Measurements from ENCODE around the gene SLC9A3.

Gene SLC9A3

GRCh38 chr5:462051-462481 lies 62.2 kb downstream of the SLC9A3 start:
- DNase-seq (ENCODE audit: low read depth in 2 of 2), result no peak

DNA sequence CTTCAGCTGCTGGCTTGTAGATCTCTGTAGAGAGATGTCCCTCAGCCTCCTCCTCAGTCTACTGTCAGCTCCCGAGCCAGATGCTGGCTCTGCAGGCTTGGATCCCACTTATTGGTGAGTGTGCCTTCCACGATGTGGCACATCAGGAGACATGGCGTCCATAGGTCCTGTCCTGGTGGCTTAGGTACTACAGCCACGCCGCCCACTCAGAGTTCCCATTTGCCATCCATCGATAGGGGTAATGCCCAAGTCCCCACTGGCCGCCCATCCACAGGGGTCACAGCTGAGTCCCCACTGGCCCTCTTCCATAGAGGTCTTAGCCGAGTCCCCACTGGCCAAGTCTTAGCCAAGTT lies 64.0 kb downstream of the SLC9A3 start:
- no peak for DNase-seq (ENCODE audit: low read depth in 2 of 2)

GRCh38 chr5:459562-460272 lies 64.5 kb downstream of the SLC9A3 start:
- no peak for DNase-seq (ENCODE audit: low read depth in 2 of 2)

- peak; percentile 46 to 72 for DNase-seq (ENCODE audit: low read depth in 2 of 2)
These were observed 65.5 kb downstream of the SLC9A3 start for GRCh38 chr5:458547-459353.

GRCh38 chr5:457195-457961 lies 66.9 kb downstream of the SLC9A3 start:
- no peak for DNase-seq (ENCODE audit: low read depth in 2 of 2)

DNA sequence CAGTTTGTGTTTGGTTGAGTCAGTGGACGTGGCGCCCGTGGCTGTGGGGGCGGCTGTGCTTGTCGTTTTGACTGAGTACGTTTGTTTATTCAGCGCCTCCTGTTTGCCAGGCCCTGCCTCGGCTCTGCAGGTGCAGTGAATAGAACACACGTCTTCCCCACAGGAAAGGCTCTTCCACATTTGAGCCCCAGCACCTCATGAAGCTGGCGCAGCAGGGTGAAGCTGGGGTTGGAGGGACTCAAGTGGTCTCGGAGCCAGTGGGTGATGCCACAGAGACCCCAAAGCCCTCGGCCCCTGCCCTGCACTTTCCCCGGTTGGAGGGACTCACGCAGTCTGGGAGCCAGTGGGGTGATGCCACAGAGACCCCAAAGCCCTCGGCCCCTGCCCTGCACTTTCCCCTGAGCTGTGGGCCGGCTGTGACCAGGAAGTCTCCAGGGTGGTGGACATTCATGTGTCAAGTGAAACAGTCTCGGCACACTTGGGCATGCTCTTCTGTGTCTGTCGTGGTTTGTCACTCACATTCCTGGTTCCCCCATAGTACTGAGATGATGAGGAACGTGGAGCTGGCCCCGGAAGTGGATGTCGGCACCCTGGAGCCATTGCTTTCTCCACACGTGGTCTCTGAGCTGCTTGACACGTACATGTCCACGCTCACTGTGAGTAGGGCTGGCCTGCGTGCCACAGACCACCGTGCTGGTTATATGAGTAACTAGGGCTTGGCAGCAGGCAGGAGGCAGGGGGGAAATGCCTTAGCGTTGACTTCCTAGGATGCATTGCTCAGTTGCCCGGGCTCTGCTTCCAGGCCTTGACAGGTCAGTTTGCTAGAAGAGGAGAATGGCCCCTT lies 67.7 kb downstream of the SLC9A3 start:
- DNase-seq (ENCODE audit: low read depth in 2 of 2), result no peak

GRCh38 chr5:455806-456205 lies 68.4 kb downstream of the SLC9A3 start:
- DNase-seq (ENCODE audit: low read depth in 2 of 2), result no peak

- no peak for DNase-seq (ENCODE audit: low read depth in 2 of 2)
These were observed 69.3 kb downstream of the SLC9A3 start for GRCh38 chr5:454936-455335.

GRCh38 chr5:453725-454481 lies 70.3 kb downstream of the SLC9A3 start:
- no peak for DNase-seq (ENCODE audit: low read depth in 2 of 2)

- DNase-seq (ENCODE audit: low read depth in 2 of 2), result no peak
These were observed 71.1 kb downstream of the SLC9A3 start for GRCh38 chr5:452978-453710.

GRCh38 chr5:451587-452458 lies 72.4 kb downstream of the SLC9A3 start:
- no peak for DNase-seq (ENCODE audit: low read depth in 2 of 2)

GRCh38 chr5:449151-449550 lies 75.1 kb downstream of the SLC9A3 start:
- no peak for DNase-seq (ENCODE audit: low read depth in 2 of 2)

DNA sequence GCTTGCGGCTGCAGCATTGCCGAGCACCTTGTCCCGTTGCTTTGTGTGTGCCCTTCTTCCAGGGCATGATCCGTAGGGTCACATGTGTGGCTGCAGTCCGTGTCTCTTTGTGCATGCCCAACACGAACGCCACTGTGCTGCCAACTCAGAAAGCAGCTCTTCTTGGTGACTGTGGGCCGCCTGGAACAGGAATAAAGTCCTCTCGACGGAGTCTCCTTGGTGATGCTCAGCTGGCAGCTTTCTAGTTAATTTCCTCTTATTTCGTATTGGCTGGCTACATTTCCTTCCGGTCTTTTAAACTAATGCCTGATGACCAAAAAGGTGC lies 75.5 kb downstream of the SLC9A3 start:
- DNase-seq (ENCODE audit: low read depth in 2 of 2), result no peak

DNA sequence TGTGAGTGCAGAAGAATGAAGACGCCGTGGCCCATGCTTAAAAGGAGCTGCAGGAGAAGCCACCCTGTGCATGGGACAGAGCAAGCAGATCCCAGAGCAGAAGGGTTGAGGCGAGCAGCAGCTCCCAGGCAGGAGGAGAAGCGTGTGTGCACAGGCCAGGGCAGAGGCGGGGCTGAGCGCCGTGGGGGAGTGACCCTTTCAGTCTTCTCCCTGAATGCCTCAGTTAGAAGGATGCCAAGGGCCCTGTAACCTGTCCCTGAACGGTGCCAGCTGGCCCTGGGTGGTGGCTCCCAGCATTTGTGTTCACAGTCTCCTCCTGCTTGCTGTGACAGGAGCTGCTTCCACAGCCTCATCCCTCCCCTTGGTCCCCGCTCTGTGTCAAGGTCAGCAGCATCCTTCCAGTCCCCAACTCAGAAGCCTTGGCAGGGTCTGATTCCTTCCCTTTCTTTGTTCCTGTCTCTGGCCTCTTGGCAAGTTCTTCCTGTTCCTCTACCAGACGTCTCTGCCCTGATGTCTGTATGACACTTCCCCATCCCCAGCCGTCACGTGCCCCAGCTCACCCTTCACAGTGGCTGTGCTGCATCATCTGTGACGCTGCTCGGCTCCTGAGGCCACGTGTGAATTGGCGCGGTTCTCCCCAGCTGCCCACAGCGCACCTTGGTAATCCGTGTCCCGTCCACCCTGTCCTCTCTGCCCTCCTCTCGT lies 76.0 kb downstream of the SLC9A3 start:
- no peak for DNase-seq (ENCODE audit: low read depth in 2 of 2)

GRCh38 chr5:447501-447900 lies 76.7 kb downstream of the SLC9A3 start:
- DNase-seq (ENCODE audit: low read depth in 2 of 2), result no peak

GRCh38 chr5:446883-447263 lies 77.4 kb downstream of the SLC9A3 start:
- DNase-seq (ENCODE audit: low read depth in 2 of 2), result no peak

DNA sequence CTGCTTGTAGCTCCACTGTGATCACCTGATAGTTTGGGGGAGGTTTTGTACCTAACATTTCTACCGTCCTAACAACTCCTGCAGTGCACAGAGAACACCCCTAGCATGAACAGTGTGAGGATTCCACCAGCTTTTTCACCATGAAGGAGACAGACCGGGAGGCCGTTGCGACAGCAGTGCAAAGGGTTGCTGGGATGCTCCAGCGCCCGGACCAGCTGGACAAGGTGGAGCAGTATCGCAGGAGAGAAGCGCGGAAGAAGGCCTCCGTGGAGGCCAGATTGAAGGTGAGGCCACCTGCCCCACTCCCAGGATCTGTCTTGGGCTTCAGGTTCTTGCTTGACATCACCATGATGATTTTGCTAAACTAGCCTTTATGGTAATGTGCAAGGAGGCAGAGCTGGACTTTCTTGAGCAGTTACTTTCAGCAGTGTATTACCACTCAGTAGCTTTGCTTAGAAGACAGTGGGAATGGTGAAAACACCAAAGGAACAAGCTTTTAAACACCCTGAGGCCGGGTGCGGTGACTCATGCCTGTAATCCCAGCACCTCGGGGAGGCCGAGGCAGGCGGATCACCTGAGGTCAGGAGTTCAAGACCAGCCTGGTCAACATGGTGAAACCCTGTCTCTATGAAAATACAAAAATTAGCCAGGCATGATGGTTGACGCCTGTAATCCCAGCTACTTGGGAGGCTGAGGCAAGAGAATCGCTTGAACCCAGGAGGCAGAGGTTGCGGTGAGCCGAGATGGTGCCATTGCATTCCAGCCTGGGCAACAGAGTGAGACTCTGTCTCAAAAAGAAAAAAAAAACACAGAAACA lies 78.0 kb downstream of the SLC9A3 start:
- DNase-seq (ENCODE audit: low read depth in 2 of 2), result no peak

DNA sequence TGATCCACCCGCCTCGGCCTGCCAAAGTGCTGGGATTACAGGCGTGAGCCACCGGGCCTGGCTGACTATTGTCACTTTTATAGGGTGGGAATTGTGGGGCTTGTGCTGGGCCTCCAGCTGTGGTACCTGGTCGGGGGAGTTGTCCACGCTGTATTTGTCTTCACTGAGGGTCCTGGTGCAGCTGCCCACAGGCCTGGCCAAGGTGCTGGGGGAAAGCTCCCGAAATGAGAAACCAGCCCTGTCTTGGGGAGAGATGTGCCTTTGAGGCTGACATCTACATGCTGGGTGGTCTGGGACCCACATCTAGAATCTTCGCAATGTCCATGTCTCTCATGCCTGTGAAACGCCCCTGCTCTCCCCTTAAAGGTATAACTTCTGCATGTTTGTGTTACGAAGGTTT lies 78.7 kb downstream of the SLC9A3 start:
- no peak for DNase-seq (ENCODE audit: low read depth in 2 of 2)

Measured in stimulated activated CD4-positive, alpha-beta T cell treated with anti-CD3 and anti-CD28 coated beads, Interleukin-4, amount 100 ng/mL, for 48 hours (primary cell).